SK-N-MC (cell line): ENCODE data around the gene AHNAK.

Experiments
- DNase-seq: peaks from one replicate; pipeline ENCODE4 v3.0.0-alpha.2; 2011; ENCODE audit warnings: low read depth, low spot score
- H3K27ac ChIP-seq: fragments of 200-600 bp; sonication (generic); 2 replicates; pipeline ENCODE4 v1.5.1; 2016; ENCODE audit warnings: mixed run types
- H3K36me3 ChIP-seq: fragments of 200-600 bp; sonication (generic); 2 replicates; pipeline ENCODE4 v1.6.1; 2017; ENCODE audit warnings: antibody characterized with exemption, low read length, mixed read lengths; ENCODE audit not compliant: insufficient read depth
- H3K4me3 ChIP-seq: fragments of 200-600 bp; sonication (generic); 2 replicates; pipeline ENCODE4 v1.5.1; 2016
- H3K9ac ChIP-seq: fragments of 200-600 bp; sonication (generic); 2 replicates; pipeline ENCODE4 v1.8.0; 2017; ENCODE audit warnings: mixed run types, mixed read lengths; ENCODE audit not compliant: insufficient read length
- H3K9me3 ChIP-seq: fragments of 200-600 bp; sonication (generic); 2 replicates; pipeline ENCODE4 v1.6.1; 2017; ENCODE audit warnings: low read depth, mild to moderate bottlenecking, antibody characterized with exemption, low read length, moderate library complexity, mixed read lengths
- EZH2 ChIP-seq: fragments of 200-600 bp; sonication (generic); IDR thresholded peaks from one replicate; pipeline ENCODE4 v1.6.1; 2017; ENCODE audit warnings: antibody characterized with exemption
- FOXP2 ChIP-seq: optimal IDR thresholded peaks from 2 replicates; pipeline ENCODE3; 2011; ENCODE audit warnings: mild to moderate bottlenecking, moderate library complexity; ENCODE audit not compliant: insufficient read depth; ENCODE audit errors: extremely low read length, control extremely low read depth
- POLR2AphosphoS5 ChIP-seq: IDR thresholded peaks from 2 replicates; pipeline ENCODE4 v1.6.1; 2012; ENCODE audit warnings: mild to moderate bottlenecking, low read depth, low read length, borderline replicate concordance

The AHNAK gene

GRCh38 chr11:62435846-62436660 lies 110.6 kb downstream of the AHNAK start:
- Histone ChIP-seq H3K36me3 (no peaks in the 10 kb centered on the region), H3K9ac (no peak overlapping the region), H3K9me3 (no peaks in the 10 kb centered on the region), H3K4me3 (no peak overlapping the region), H3K27ac (no peak overlapping the region)
- no peak for DNase-seq
- TF ChIP-seq POLR2AphosphoS5 (no peak), EZH2 (no peak)

DNA sequence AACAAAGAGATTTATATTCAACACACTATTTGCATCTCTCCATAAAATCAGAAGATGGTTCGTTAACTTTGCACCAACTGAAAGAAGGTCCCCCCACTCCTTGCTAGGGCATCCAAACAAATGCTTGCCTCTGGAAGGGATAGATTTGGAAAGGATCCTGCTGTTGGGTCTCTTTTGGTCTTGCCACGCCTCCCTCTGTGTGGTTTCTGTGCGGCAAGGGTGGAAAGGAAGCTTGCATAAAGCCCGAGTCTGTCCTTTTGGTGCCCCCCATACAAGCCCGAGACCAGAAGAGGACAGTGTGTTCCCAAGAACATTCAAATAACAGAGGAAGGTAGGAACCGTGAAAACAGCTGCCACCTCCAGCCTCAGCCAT lies 112.7 kb downstream of the AHNAK start:
- H3K9me3 ChIP-seq = no peaks in the 10 kb centered on the region
- H3K27ac ChIP-seq = no peak overlapping the region
- H3K9ac ChIP-seq = no peak overlapping the region
- no peak for TF ChIP-seq POLR2AphosphoS5
- TF ChIP-seq EZH2 = no peak
- no peak for TF ChIP-seq FOXP2
- no peak overlapping the region for H3K4me3 ChIP-seq
- no peak for DNase-seq
- no peaks in the 10 kb centered on the region for H3K36me3 ChIP-seq

DNA sequence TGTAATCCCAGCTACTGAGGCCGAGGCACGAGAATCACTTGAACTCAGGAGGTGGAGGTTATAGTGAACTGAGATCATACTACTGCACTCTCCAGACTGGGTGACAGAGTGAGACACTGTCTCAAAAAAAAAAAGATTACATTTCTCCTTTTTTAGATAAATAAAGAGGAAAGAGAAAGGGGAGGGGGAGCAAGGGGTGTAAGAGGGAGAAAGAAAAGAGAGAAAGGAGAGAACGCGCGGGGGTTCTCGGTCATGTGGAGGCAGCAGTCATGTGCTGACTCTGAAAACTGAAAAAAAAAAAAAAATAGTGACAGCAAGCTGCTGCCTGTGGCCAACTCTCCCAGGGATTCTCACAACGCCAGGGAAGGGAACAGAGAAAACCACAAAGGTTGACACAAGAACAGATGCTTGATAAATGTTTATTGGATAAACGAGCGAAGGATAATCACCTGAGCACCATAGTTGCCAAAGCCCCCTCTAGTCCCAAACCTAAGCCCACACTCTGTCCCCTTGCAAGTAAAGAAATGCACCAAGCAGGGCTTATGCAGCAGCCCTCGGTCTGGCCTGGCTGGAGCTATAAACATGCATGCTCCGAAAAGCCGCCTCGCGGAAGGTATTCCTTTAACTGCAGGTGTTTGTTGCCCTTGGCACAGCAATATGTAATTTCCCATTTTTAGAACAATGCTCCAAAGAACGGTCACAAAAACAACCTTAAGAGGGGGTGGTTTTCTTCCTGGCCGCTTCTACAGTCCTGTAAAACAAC lies 113.3 kb downstream of the AHNAK start:
- TF ChIP-seq FOXP2 (no peak), POLR2AphosphoS5 (no peak), EZH2 (no peak)
- Histone ChIP-seq H3K36me3 (no peaks in the 10 kb centered on the region), H3K9ac (no peak overlapping the region), H3K4me3 (no peak overlapping the region), H3K27ac (no peak overlapping the region), H3K9me3 (no peaks in the 10 kb centered on the region)
- no peak for DNase-seq

DNA sequence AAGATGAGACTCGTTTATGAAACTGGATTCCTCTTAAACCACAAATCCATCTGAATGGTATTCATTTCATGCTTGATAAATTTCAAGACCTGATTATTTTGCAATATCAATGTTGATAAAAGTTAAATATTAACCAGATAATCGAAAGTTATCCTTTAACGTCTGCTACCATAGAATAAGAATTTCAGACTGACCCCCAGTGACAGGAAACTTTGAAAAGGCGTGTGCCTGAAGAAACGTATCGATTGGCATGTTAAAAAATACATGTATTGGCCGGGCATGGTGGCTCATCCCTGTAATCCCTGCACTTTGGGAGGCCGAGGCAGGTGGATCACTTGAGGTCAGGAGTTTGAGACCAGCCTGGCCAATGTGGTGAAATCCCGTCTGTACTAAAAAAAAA lies 113.9 kb downstream of the AHNAK start:
- Histone ChIP-seq H3K9me3 (no peaks in the 10 kb centered on the region), H3K27ac (no peak overlapping the region), H3K4me3 (no peak overlapping the region), H3K36me3 (no peaks in the 10 kb centered on the region), H3K9ac (no peak overlapping the region)
- TF ChIP-seq EZH2 (no peak), FOXP2 (no peak), POLR2AphosphoS5 (no peak)
- no peak for DNase-seq

- TF ChIP-seq POLR2AphosphoS5 (no peak), FOXP2 (no peak), EZH2 (no peak)
- no peaks in the 10 kb centered on the region for H3K9me3 ChIP-seq
- H3K9ac ChIP-seq = peak overlapping the region; percentile 1
- no peaks in the 10 kb centered on the region for H3K36me3 ChIP-seq
- H3K4me3 ChIP-seq = no peak overlapping the region
- no peak for DNase-seq
- H3K27ac ChIP-seq = no peak overlapping the region
These were observed 115.3 kb downstream of the AHNAK start for GRCh38 chr11:62431171-62431901.

GRCh38 chr11:62430425-62430824 lies 116.2 kb downstream of the AHNAK start:
- Histone ChIP-seq H3K4me3 (no peak overlapping the region), H3K36me3 (no peaks in the 10 kb centered on the region), H3K27ac (no peak overlapping the region), H3K9ac (no peak overlapping the region), H3K9me3 (no peaks in the 10 kb centered on the region)
- TF ChIP-seq EZH2 (no peak), POLR2AphosphoS5 (no peak), FOXP2 (no peak)
- DNase-seq = no peak

GRCh38 chr11:62428871-62429560 lies 117.6 kb downstream of the AHNAK start:
- Histone ChIP-seq H3K9me3 (no peaks in the 10 kb centered on the region), H3K27ac (no peak overlapping the region), H3K36me3 (no peaks in the 10 kb centered on the region), H3K9ac (no peak overlapping the region), H3K4me3 (no peak overlapping the region)
- DNase-seq = no peak
- TF ChIP-seq FOXP2 (no peak), POLR2AphosphoS5 (no peak), EZH2 (no peak)
